Measurements from ENCODE around the gene CDH1.

GRCh38 chr16:68707340-68708152, 29.5 kb upstream of the CDH1 start:
- TF ChIP-seq CTCF (IDR thresholded peaks at IDR 0.05), result no peak
- no peak for TF ChIP-seq POLR2A (IDR thresholded peaks at IDR 0.05)

Measured in uterus (tissue), 2 donors.